ENCODE measurements around the gene PCDHGA12.

The PCDHGA12 gene

GRCh38 chr5:141440341-141440740 is 10.0 kb downstream of the PCDHGA12 start:
- TF ChIP-seq ZFX (IDR thresholded peaks at IDR 0.05; ENCODE audit: borderline replicate concordance) (no peak), CTCF (IDR thresholded peaks at IDR 0.05) (no peak)
- H3K27ac ChIP-seq = no peak overlapping the region

GRCh38 chr5:141441571-141442170 is 11.4 kb downstream of the PCDHGA12 start:
- no peak overlapping the region for H3K27ac ChIP-seq
- TF ChIP-seq CTCF (IDR thresholded peaks at IDR 0.05) (no peak), ZFX (IDR thresholded peaks at IDR 0.05; ENCODE audit: borderline replicate concordance) (no peak)

GRCh38 chr5:141465351-141465750 is 35.0 kb downstream of the PCDHGA12 start:
- TF ChIP-seq CTCF (IDR thresholded peaks at IDR 0.05) (no peak), ZFX (IDR thresholded peaks at IDR 0.05; ENCODE audit: borderline replicate concordance) (no peak)
- no peak overlapping the region for H3K27ac ChIP-seq

GRCh38 chr5:141475625-141476131 is 45.4 kb downstream of the PCDHGA12 start, which contains the start of gene PCDHGC3:
PCDHGC3 (plus strand) TSS chr5:141475966; CDS start chr5:141476117, 151 bp downstream.
- TF ChIP-seq CTCF (IDR thresholded peaks at IDR 0.05) = peak; percentile 36
- no peak for TF ChIP-seq ZFX (IDR thresholded peaks at IDR 0.05; ENCODE audit: borderline replicate concordance)
- H3K27ac ChIP-seq = peak within 1 kb of the TSS; percentile 68

- H3K27ac ChIP-seq = peak overlapping the region; percentile 68
- TF ChIP-seq ZFX (IDR thresholded peaks at IDR 0.05; ENCODE audit: borderline replicate concordance) = no peak
- TF ChIP-seq CTCF (IDR thresholded peaks at IDR 0.05) = no peak
Observed at GRCh38 chr5:141476132-141476911, 46.0 kb downstream of the PCDHGA12 start.

- no peak for TF ChIP-seq CTCF (IDR thresholded peaks at IDR 0.05)
- no peak for TF ChIP-seq ZFX (IDR thresholded peaks at IDR 0.05; ENCODE audit: borderline replicate concordance)
- H3K27ac ChIP-seq = no peak overlapping the region
Observed at GRCh38 chr5:141477044-141477575, 46.8 kb downstream of the PCDHGA12 start.

GRCh38 chr5:141477815-141478214 is 47.5 kb downstream of the PCDHGA12 start:
- no peak overlapping the region for H3K27ac ChIP-seq
- TF ChIP-seq CTCF (IDR thresholded peaks at IDR 0.05) = no peak
- TF ChIP-seq ZFX (IDR thresholded peaks at IDR 0.05; ENCODE audit: borderline replicate concordance) = no peak
